ENCODE measurements around the gene CSK.

- TF ChIP-seq CTCF (IDR thresholded peaks at IDR 0.05; ENCODE audit: low read length) (no peak; the same call in none of the 2 replicates), EZH2 (optimal IDR thresholded peaks at IDR 0.05; ENCODE audit: low read depth, low read length) (no peak)
These were observed 61.6 kb downstream of the CSK start for GRCh38 chr15:74843445-74843828.
